Testis (tissue), 2 donors: ENCODE results near the gene CAMKMT.

ENCODE experiments used
- CTCF ChIP-seq, 3 experiments: fragments of 450-650 bp in 2 of 3; fragments of 200-600 bp in 1 of 3; sonication (generic) in 1 of 3; IDR thresholded peaks; one replicate each; pipeline ENCODE4 v1.5.1; 2016 to 2019; ENCODE audit warnings: antibody characterized with exemption in 3 of 3, mild to moderate bottlenecking in 2 of 3, moderate library complexity in 1 of 3
- POLR2A ChIP-seq: fragments of 450-650 bp; IDR thresholded peaks from one replicate; pipeline ENCODE4 v1.6.1; 2017; ENCODE audit warnings: antibody characterized with exemption, mild to moderate bottlenecking, moderate library complexity

- TF ChIP-seq POLR2A (no peak), CTCF (IDR thresholded peaks at IDR 0.05) (no peak)
These were observed 436.5 kb downstream of the CAMKMT start for GRCh38 chr2:44798139-44798659.
